ENCODE results near the gene MRC1. TPM values are rescaled to one million over a fixed set of nuclear protein-coding genes. Genes with fewer than 3 reads are reported as not detected.

MRC1 gene
- total and polyA plus RNA-seq, 9 of the 15 experiments (the other 6 are each of a cell fraction or from before 2014, with no cell fraction given) = 0.01 to 0.20 (median 0.03) TPM; not detected in 5

DNA sequence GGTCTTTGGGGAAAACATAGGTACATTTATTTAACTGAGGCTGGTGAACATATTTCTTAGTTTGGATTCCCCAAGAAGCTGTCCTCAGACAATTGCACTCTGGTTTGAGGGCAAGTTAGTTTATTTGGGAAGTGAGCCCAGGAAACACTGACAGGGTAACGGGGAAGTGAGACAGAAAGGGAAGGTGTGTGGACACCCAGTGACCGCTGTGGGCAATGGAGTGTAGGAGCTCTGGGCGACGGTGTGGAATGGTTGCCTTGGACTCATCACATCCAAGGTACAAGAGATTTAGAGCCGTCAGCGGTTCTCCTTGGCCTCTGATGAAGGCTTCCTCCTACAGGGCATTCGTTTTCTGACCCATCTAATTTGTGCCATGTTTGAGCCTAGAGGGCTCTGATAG lies 7.1 kb downstream of the MRC1 start:
- no peak overlapping the region for H2AFZ ChIP-seq (ENCODE audit: low read depth, low read length)
- no peak overlapping the region for H3K4me2 ChIP-seq (ENCODE audit: insufficient read depth, low read length)
- H3K9me1 ChIP-seq (ENCODE audit: control insufficient read depth, insufficient read depth, low read length) = no peaks in the 10 kb centered on the region
- no peak overlapping the region for H3K27ac ChIP-seq (ENCODE audit: extremely low read depth, low read depth, low read length)
- intact Hi-C loops (cut with micrococcal nuclease) = no loop called here
- no peaks in the 10 kb centered on the region for H3K79me2 ChIP-seq (ENCODE audit: control insufficient read depth, insufficient read depth, low read length)
- TF ChIP-seq CHD1 (IDR thresholded peaks at IDR 0.05; ENCODE audit: low read length) (no peak), ZNF518B (CRISPR knock-in tag; IDR thresholded peaks at IDR 0.05) (no peak), ZNF696 (CRISPR knock-in tag; conservative IDR thresholded peaks at IDR 0.05) (no peak), ARID1B (IDR thresholded peaks at IDR 0.05) (no peak), ZNF589 (CRISPR knock-in tag; IDR thresholded peaks at IDR 0.05; ENCODE audit: low read depth) (no peak)
- TF ChIP-seq, protein P1, sequence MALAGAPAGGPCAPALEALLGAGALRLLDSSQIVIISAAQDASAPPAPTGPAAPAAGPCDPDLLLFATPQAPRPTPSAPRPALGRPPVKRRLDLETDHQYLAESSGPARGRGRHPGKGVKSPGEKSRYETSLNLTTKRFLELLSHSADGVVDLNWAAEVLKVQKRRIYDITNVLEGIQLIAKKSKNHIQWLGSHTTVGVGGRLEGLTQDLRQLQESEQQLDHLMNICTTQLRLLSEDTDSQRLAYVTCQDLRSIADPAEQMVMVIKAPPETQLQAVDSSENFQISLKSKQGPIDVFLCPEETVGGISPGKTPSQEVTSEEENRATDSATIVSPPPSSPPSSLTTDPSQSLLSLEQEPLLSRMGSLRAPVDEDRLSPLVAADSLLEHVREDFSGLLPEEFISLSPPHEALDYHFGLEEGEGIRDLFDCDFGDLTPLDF (CRISPR knock-in tag; IDR thresholded peaks at IDR 0.05) = no peak
- TF ChIP-seq, protein P2, sequence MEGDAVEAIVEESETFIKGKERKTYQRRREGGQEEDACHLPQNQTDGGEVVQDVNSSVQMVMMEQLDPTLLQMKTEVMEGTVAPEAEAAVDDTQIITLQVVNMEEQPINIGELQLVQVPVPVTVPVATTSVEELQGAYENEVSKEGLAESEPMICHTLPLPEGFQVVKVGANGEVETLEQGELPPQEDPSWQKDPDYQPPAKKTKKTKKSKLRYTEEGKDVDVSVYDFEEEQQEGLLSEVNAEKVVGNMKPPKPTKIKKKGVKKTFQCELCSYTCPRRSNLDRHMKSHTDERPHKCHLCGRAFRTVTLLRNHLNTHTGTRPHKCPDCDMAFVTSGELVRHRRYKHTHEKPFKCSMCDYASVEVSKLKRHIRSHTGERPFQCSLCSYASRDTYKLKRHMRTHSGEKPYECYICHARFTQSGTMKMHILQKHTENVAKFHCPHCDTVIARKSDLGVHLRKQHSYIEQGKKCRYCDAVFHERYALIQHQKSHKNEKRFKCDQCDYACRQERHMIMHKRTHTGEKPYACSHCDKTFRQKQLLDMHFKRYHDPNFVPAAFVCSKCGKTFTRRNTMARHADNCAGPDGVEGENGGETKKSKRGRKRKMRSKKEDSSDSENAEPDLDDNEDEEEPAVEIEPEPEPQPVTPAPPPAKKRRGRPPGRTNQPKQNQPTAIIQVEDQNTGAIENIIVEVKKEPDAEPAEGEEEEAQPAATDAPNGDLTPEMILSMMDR (IDR thresholded peaks at IDR 0.05 in 2 of 3, conservative IDR thresholded peaks at IDR 0.05 in 1 of 3; ENCODE audit: insufficient read depth in 2 of 3, low read depth in 1 of 3, low read length in 3 of 3) = no peak
- H4K20me1 ChIP-seq (replicated peaks; ENCODE audit: control insufficient read depth, insufficient read depth, low read length) = 0 out of 2 replicates have a peak, but pooled peaks cover 3% of the 10 kb centered on the region
- DNase-seq (ENCODE audit: extremely low read depth in 1 of 4, low spot score in 3 of 4) = no peak
- in situ Hi-C loops (cut with MboI) = no loop called here
- FAIRE-seq = no peak
- H3K4me3 ChIP-seq = no peak overlapping the region
- no peaks in the 10 kb centered on the region for H3K9me3 ChIP-seq (replicated peaks; ENCODE audit: control insufficient read depth, insufficient read depth, low read depth, low read length)
- POLR2A ChIA-PET = interaction anchor here (0.5 to 1.2 kb wide), 4 partner anchors 10 to 261 kb away, joined by 3 to 5 read pairs (median 3); no protein-coding TSS in a partner anchor
- H3K27me3 ChIP-seq (ENCODE audit: control insufficient read depth in 2 of 2, insufficient read depth in 2 of 2, low read length in 2 of 2) = peaks cover 20 to 47% of the 10 kb centered on the region in 2 experiments; a peak in 3 of 5 replicates
- CTCF ChIA-PET (ENCODE audit: low intra/inter-chr PET ratio) = no interaction called here
- no TSS peak for BruUV-seq (replicated peaks)
- no peaks in the 10 kb centered on the region for H3K4me1 ChIP-seq (replicated peaks in 1 of 2; ENCODE audit: control insufficient read depth in 2 of 2, insufficient read depth in 2 of 2, low read length in 2 of 2)
- H3K36me3 ChIP-seq (ENCODE audit: control insufficient read depth, insufficient read depth, low read length) = no peaks in the 10 kb centered on the region
- no peak; the same call in 2 of the 3 replicates for ATAC-seq
- WGBS (ENCODE audit: insufficient coverage, low coverage, missing lambda C conversion rate) = 9% methylated on average over 7 of the region's 7 CpGs
- H3K9ac ChIP-seq (ENCODE audit: insufficient read depth in 1 of 2, low read depth in 2 of 2, low read length in 2 of 2) = no peak overlapping the region

Measured in K562 (cell line).